BLaER1 treated with 17β-estradiol and CSF1 and Interleukin-3, amounts not matched to agents 10 nM and 100 nM (cell line): ENCODE results near the gene ALKBH4.
A peak's percentile ranks its signal among the peaks of the same experiment; 100 is the strongest.
"Not testable (repeated sequence)": the region's sequence is repeated elsewhere in the genome, so short reads cannot be mapped to it uniquely, and the experiment has no call there.

Experiments used
- H3K27ac ChIP-seq, 11 experiments: shearing (Covaris generic); formaldehyde crosslinking; 2 replicates each; pipeline ENCODE4 v1.8.1; 2022
- H3K27me3 ChIP-seq, 11 experiments: shearing (Covaris generic); formaldehyde crosslinking; 2 replicates each; pipeline ENCODE4 v1.8.1; 2022
- H3K36me3 ChIP-seq, 11 experiments: shearing (Covaris generic); formaldehyde crosslinking; 2 replicates each; pipeline ENCODE4 v1.8.1; 2022
- H3K4me1 ChIP-seq, 10 experiments: shearing (Covaris generic); formaldehyde crosslinking; 2 replicates each; pipeline ENCODE4 v1.8.1; 2022
- H3K4me2 ChIP-seq, 11 experiments: shearing (Covaris generic); formaldehyde crosslinking; 2 replicates each; pipeline ENCODE4 v1.8.1; 2022
- H3K4me3 ChIP-seq, 10 experiments: shearing (Covaris generic); formaldehyde crosslinking; 2 replicates each; pipeline ENCODE4 v1.8.1; 2022
- H3K9ac ChIP-seq, 11 experiments: shearing (Covaris generic); formaldehyde crosslinking; 2 replicates each; pipeline ENCODE4 v1.8.1; 2022
- H3K9me3 ChIP-seq, 11 experiments: shearing (Covaris generic); formaldehyde crosslinking; replicated peaks in 1 of 11; 2 replicates each; pipeline ENCODE4 v1.8.1; 2022
- H4K20me1 ChIP-seq, 11 experiments: shearing (Covaris generic); formaldehyde crosslinking; 2 replicates each; pipeline ENCODE4 v1.8.1; 2022
- Cebpa-rat ChIP-seq, 11 experiments: shearing (Covaris generic); IDR thresholded peaks; 2 replicates each; pipeline ENCODE4 v1.8.1; 2022

Gene ALKBH4

GRCh38 chr7:102455596-102455995 lies 9.1 kb downstream of the ALKBH4 start:
- TF ChIP-seq Cebpa-rat (IDR thresholded peaks at IDR 0.05), result no peak
- Histone ChIP-seq H4K20me1 (peaks cover 0 to 97% (median 35%) of the 10 kb centered on the region in 11 experiments; a peak in 16 of 22 replicates), H3K27me3 (no peaks in the 10 kb centered on the region), H3K4me1 (peaks cover 23 to 55% (median 43%) of the 10 kb centered on the region in 10 experiments), H3K9me3 (no peaks in the 10 kb centered on the region), H3K4me2 (peak overlapping the region; percentile 49 to 88 (median 75)), H3K4me3 (no peak overlapping the region), H3K36me3 (peaks cover 33 to 45% (median 38%) of the 10 kb centered on the region in 11 experiments), H3K9ac (peak overlapping the region in 8 of 11 experiments; percentile 8 to 62 (median 38); a peak in 13 of 22 replicates), H3K27ac (peak overlapping the region in 5 of 11 experiments; percentile 10 to 62 (median 49); a peak in 5 of 22 replicates)

- Histone ChIP-seq H3K4me1 (peaks cover 23 to 62% (median 50%) of the 10 kb centered on the region in 10 experiments), H3K36me3 (peaks cover 33 to 45% (median 38%) of the 10 kb centered on the region in 11 experiments), H4K20me1 (peaks cover 0 to 97% (median 41%) of the 10 kb centered on the region in 11 experiments; a peak in 16 of 22 replicates), H3K27ac (peak overlapping the region in 7 of 11 experiments; percentile 27 to 62 (median 41); a peak in 10 of 22 replicates), H3K9ac (peak overlapping the region in 5 of 11 experiments; percentile 8 to 62 (median 55); a peak in 6 of 22 replicates), H3K4me2 (peak overlapping the region; percentile 49 to 88 (median 75))
- not testable (repeated sequence) for H3K27me3 ChIP-seq, H3K4me3 ChIP-seq, H3K9me3 ChIP-seq
- peak in 2 of 11 experiments; percentile 26 to 60; a peak in 1 of 22 replicates for TF ChIP-seq Cebpa-rat (IDR thresholded peaks at IDR 0.05)
Observed at GRCh38 chr7:102454932-102455331, 9.7 kb downstream of the ALKBH4 start.

- Histone ChIP-seq H3K4me3 (no peak overlapping the region), H3K27ac (peak overlapping the region in 8 of 11 experiments; percentile 27 to 62 (median 42); a peak in 12 of 22 replicates), H4K20me1 (peaks cover 0 to 99% (median 46%) of the 10 kb centered on the region in 11 experiments; a peak in 16 of 22 replicates), H3K9me3 (no peaks in the 10 kb centered on the region), H3K27me3 (no peaks in the 10 kb centered on the region), H3K36me3 (peaks cover 33 to 48% (median 37%) of the 10 kb centered on the region in 11 experiments), H3K4me1 (peaks cover 23 to 64% (median 51%) of the 10 kb centered on the region in 10 experiments), H3K4me2 (peak overlapping the region; percentile 49 to 88 (median 75)), H3K9ac (peak overlapping the region in 8 of 11 experiments; percentile 8 to 62 (median 40); a peak in 11 of 22 replicates)
- TF ChIP-seq Cebpa-rat (IDR thresholded peaks at IDR 0.05), result no peak
Observed at GRCh38 chr7:102454468-102454867, 10.2 kb downstream of the ALKBH4 start.

- Histone ChIP-seq H3K4me3 (no peak overlapping the region), H3K36me3 (peaks cover 26 to 48% (median 35%) of the 10 kb centered on the region in 11 experiments), H3K27me3 (no peaks in the 10 kb centered on the region), H3K27ac (peak overlapping the region in 3 of 11 experiments; percentile 8 to 53 (median 17); a peak in 3 of 22 replicates), H3K4me1 (peaks cover 23 to 64% (median 51%) of the 10 kb centered on the region in 10 experiments), H3K9ac (no peak overlapping the region), H3K4me2 (peak overlapping the region in 2 of 11 experiments; percentile 12 to 76; a peak in 1 of 22 replicates), H3K9me3 (no peaks in the 10 kb centered on the region), H4K20me1 (peaks cover 0 to 99% (median 53%) of the 10 kb centered on the region in 11 experiments; a peak in 16 of 22 replicates)
- no peak for TF ChIP-seq Cebpa-rat (IDR thresholded peaks at IDR 0.05)
Observed at GRCh38 chr7:102453319-102453718, 11.3 kb downstream of the ALKBH4 start.

GRCh38 chr7:102452451-102452850 lies 12.2 kb downstream of the ALKBH4 start:
- H4K20me1 ChIP-seq, result peaks cover 0 to 99% (median 61%) of the 10 kb centered on the region in 11 experiments; a peak in 16 of 22 replicates
- H3K36me3 ChIP-seq, result peaks cover 26 to 48% (median 35%) of the 10 kb centered on the region in 11 experiments

GRCh38 chr7:102451371-102452054 lies 13.2 kb downstream of the ALKBH4 start:
- Histone ChIP-seq H3K9ac (peak overlapping the region in 3 of 11 experiments; percentile 9 to 25 (median 16); a peak in 1 of 22 replicates), H3K27ac (peak overlapping the region in 3 of 11 experiments; percentile 7 to 50 (median 25); a peak in 4 of 22 replicates), H3K36me3 (peaks cover 26 to 48% (median 35%) of the 10 kb centered on the region in 11 experiments), H3K4me3 (no peak overlapping the region), H3K27me3 (no peaks in the 10 kb centered on the region), H3K4me1 (peaks cover 23 to 73% (median 54%) of the 10 kb centered on the region in 10 experiments), H3K9me3 (no peaks in the 10 kb centered on the region), H4K20me1 (peaks cover 0 to 100% (median 68%) of the 10 kb centered on the region in 11 experiments; a peak in 16 of 22 replicates), H3K4me2 (peak overlapping the region in 5 of 11 experiments; percentile 39 to 67 (median 53); a peak in 9 of 22 replicates)
- no peak for TF ChIP-seq Cebpa-rat (IDR thresholded peaks at IDR 0.05)

More at GRCh38 chr7:102452451-102452850, 12.2 kb downstream of the ALKBH4 start:
- H3K27ac ChIP-seq, result no peak overlapping the region; a peak in 1 of 22 replicates
- peaks cover 23 to 66% (median 51%) of the 10 kb centered on the region in 10 experiments for H3K4me1 ChIP-seq
- H3K9ac ChIP-seq, result no peak overlapping the region
- peak overlapping the region in 1 of 11 experiments; percentile 64; a peak in 2 of 22 replicates for H3K4me2 ChIP-seq
- no peak overlapping the region for H3K4me3 ChIP-seq
- no peaks in the 10 kb centered on the region for H3K9me3 ChIP-seq
- H3K27me3 ChIP-seq, result no peaks in the 10 kb centered on the region
- TF ChIP-seq Cebpa-rat (IDR thresholded peaks at IDR 0.05), result no peak

- H3K27me3 ChIP-seq, result no peaks in the 10 kb centered on the region
- H4K20me1 ChIP-seq, result peaks cover 0 to 99% (median 59%) of the 10 kb centered on the region in 11 experiments; a peak in 16 of 22 replicates
- H3K4me3 ChIP-seq, result no peak overlapping the region
- no peak for TF ChIP-seq Cebpa-rat (IDR thresholded peaks at IDR 0.05)
- H3K4me1 ChIP-seq, result peaks cover 17 to 73% (median 54%) of the 10 kb centered on the region in 10 experiments
- peak overlapping the region in 3 of 11 experiments; percentile 20 to 50 (median 30); a peak in 4 of 22 replicates for H3K27ac ChIP-seq
- peak overlapping the region in 3 of 11 experiments; percentile 16 to 54 (median 31); a peak in 5 of 22 replicates for H3K9ac ChIP-seq
- peaks cover 24 to 52% (median 40%) of the 10 kb centered on the region in 11 experiments for H3K36me3 ChIP-seq
- peak overlapping the region in 8 of 11 experiments; percentile 2 to 67 (median 44); a peak in 12 of 22 replicates for H3K4me2 ChIP-seq
- H3K9me3 ChIP-seq, result no peaks in the 10 kb centered on the region
Observed at GRCh38 chr7:102450242-102450641, 14.4 kb downstream of the ALKBH4 start.

- no peak for TF ChIP-seq Cebpa-rat (IDR thresholded peaks at IDR 0.05)
- Histone ChIP-seq H3K4me1 (peaks cover 14 to 72% (median 53%) of the 10 kb centered on the region in 10 experiments), H3K27ac (no peak overlapping the region), H3K9ac (no peak overlapping the region), H3K4me2 (no peak overlapping the region), H3K36me3 (peaks cover 24 to 59% (median 48%) of the 10 kb centered on the region in 11 experiments), H3K4me3 (no peak overlapping the region), H4K20me1 (peaks cover 0 to 95% (median 52%) of the 10 kb centered on the region in 11 experiments; a peak in 15 of 22 replicates), H3K27me3 (no peaks in the 10 kb centered on the region), H3K9me3 (no peaks in the 10 kb centered on the region)
Observed at GRCh38 chr7:102449136-102449535, 15.5 kb downstream of the ALKBH4 start.
